ENCODE measurements around the gene CNNM4.

- no peak for TF ChIP-seq POLR2AphosphoS5 (IDR thresholded peaks at IDR 0.05; ENCODE audit: borderline replicate concordance, low read depth, low read length)
- no peak for TF ChIP-seq EZH2 (IDR thresholded peaks at IDR 0.05)
- no peak for TF ChIP-seq FOXP2 (optimal IDR thresholded peaks at IDR 0.05; ENCODE audit: control extremely low read depth, extremely low read length, insufficient read depth)
Measured at GRCh38 chr2:96801786-96802595, 41.3 kb downstream of the CNNM4 start.

All from SK-N-MC (cell line).